IMR-90 (cell line): ENCODE results near the gene TCF7L1. TPM values are rescaled to one million over a fixed set of nuclear protein-coding genes. Genes with fewer than 3 reads are reported as not detected.
A peak's percentile ranks its signal among the peaks of the same experiment; 100 is the strongest.

Experiments
- ATAC-seq: fragments of 200-7000 bp; cut with Tn5 transposase; 2 replicates; pipeline ENCODE4 v1.9.1; 2020; ENCODE audit warnings: low read depth, mild to moderate bottlenecking, moderate library complexity
- BruUV-seq: library from RNA; stranded (reverse); fragments of 400-500 nt; replicated peaks from 2 replicates; lab custom pipeline; 2021; lab: Mats Ljungman, UMichigan
- CTCF ChIA-PET: fragments of 300-600 bp; formaldehyde crosslinking; extraction: SDS; loops from one replicate; lab custom pipeline; 2021; ENCODE audit warnings: antibody characterized with exemption; lab: Yijun Ruan, JAX
- POLR2A ChIA-PET: fragments of 300-600 bp; sonication (Branson Sonifier 250); formaldehyde crosslinking; loops from one replicate; lab custom pipeline; 2022; ENCODE audit warnings: antibody characterized with exemption; ENCODE audit not compliant: unreplicated experiment; lab: Charles Lee
- DNase-seq: peaks from one replicate; pipeline ENCODE4 v3.0.0; 2013
- H2AFZ ChIP-seq: replicated peaks from 2 replicates; pipeline ENCODE3; 2013; ENCODE audit warnings: low read length, mild to moderate bottlenecking; ENCODE audit not compliant: poor library complexity
- H2AK5ac ChIP-seq: 2 replicates; pipeline ENCODE4 v1.6.1; 2013; ENCODE audit warnings: low read depth, low read length, inconsistent platforms
- H2AK9ac ChIP-seq: replicated peaks from 2 replicates; pipeline ENCODE3; 2013; ENCODE audit warnings: mild to moderate bottlenecking, low read depth, low read length, moderate library complexity; ENCODE audit not compliant: poor library complexity
- H2BK120ac ChIP-seq: 2 replicates; pipeline ENCODE4 v1.6.1; 2013; ENCODE audit warnings: low read depth, low read length, inconsistent platforms
- H2BK15ac ChIP-seq: 3 replicates; pipeline ENCODE4 v1.6.1; 2013; ENCODE audit warnings: low read depth, low read length, inconsistent platforms
- H2BK20ac ChIP-seq: 2 replicates; pipeline ENCODE4 v1.6.1; 2013; ENCODE audit warnings: low read depth, mild to moderate bottlenecking, inconsistent platforms, low read length, moderate library complexity
- H2BK5ac ChIP-seq: 2 replicates; pipeline ENCODE4 v1.6.1; 2013; ENCODE audit warnings: mild to moderate bottlenecking, low read depth, low read length, inconsistent platforms; ENCODE audit not compliant: poor library complexity, severe bottlenecking
- H3K14ac ChIP-seq: replicated peaks from 2 replicates; pipeline ENCODE4 v1.6.1; 2013; ENCODE audit warnings: low read depth, low read length, inconsistent platforms
- H3K18ac ChIP-seq: 2 replicates; pipeline ENCODE4 v1.6.1; 2013; ENCODE audit warnings: low read depth, low read length, control low read depth
- H3K23ac ChIP-seq: 2 replicates; pipeline ENCODE4 v1.6.1; 2013; ENCODE audit warnings: low read depth, low read length, inconsistent platforms
- H3K27ac ChIP-seq: 2 replicates; pipeline ENCODE4 v1.5.1; 2013; ENCODE audit warnings: mild to moderate bottlenecking, control low read depth, low read length; ENCODE audit not compliant: insufficient read depth
- H3K27me3 ChIP-seq: 2 replicates; pipeline ENCODE4 v1.6.1; 2013; ENCODE audit warnings: low read length; ENCODE audit not compliant: control insufficient read depth, insufficient read depth
- H3K36me3 ChIP-seq: 2 replicates; pipeline ENCODE4 v1.6.1; 2013; ENCODE audit warnings: low read length, mixed read lengths; ENCODE audit not compliant: control insufficient read depth, insufficient read depth
- H3K4ac ChIP-seq: 2 replicates; pipeline ENCODE4 v1.6.1; 2013; ENCODE audit warnings: low read depth, low read length, inconsistent platforms
- H3K4me1 ChIP-seq: 2 replicates; pipeline ENCODE4 v1.6.1; 2013; ENCODE audit warnings: low read length, mixed read lengths; ENCODE audit not compliant: control insufficient read depth, insufficient read depth
- H3K4me2 ChIP-seq: 2 replicates; pipeline ENCODE4 v1.6.1; 2013; ENCODE audit warnings: low read depth, mild to moderate bottlenecking, control low read depth, low read length, moderate library complexity
- H3K4me3 ChIP-seq: 2 replicates; pipeline ENCODE4 v1.5.1; 2013; ENCODE audit warnings: low read depth, mild to moderate bottlenecking, control low read depth, low read length, moderate library complexity; ENCODE audit not compliant: insufficient read depth
- H3K56ac ChIP-seq: 2 replicates; pipeline ENCODE4 v1.6.1; 2013; ENCODE audit warnings: low read length, inconsistent platforms; ENCODE audit not compliant: insufficient read depth; ENCODE audit errors: extremely low read depth
- H3K79me1 ChIP-seq, 2 experiments: 2 replicates each; pipeline ENCODE4 v1.6.1; 2013; ENCODE audit warnings: low read length in 2 of 2, inconsistent platforms in 1 of 2, low read depth in 1 of 2
- H3K9ac ChIP-seq: 2 replicates; pipeline ENCODE4 v1.6.1; 2013; ENCODE audit warnings: low read depth, low read length, control low read depth
- H3K9me1 ChIP-seq: 2 replicates; pipeline ENCODE4 v1.6.1; 2013; ENCODE audit warnings: low read length, inconsistent platforms; ENCODE audit not compliant: insufficient read depth
- H3K9me3 ChIP-seq: 2 replicates; pipeline ENCODE4 v1.6.1; 2013; ENCODE audit warnings: low read length; ENCODE audit not compliant: control insufficient read depth, insufficient read depth
- H4K20me1 ChIP-seq: 2 replicates; pipeline ENCODE4 v1.6.1; 2013; ENCODE audit warnings: low read length, inconsistent platforms; ENCODE audit not compliant: insufficient read depth
- H4K5ac ChIP-seq: 2 replicates; pipeline ENCODE4 v1.6.1; 2013; ENCODE audit warnings: mild to moderate bottlenecking, low read depth, low read length, control low read depth
- H4K8ac ChIP-seq, 2 experiments: 2 replicates each; pipeline ENCODE4 v1.6.1; 2013; ENCODE audit warnings: low read depth in 2 of 2, low read length in 2 of 2, control low read depth in 1 of 2, inconsistent platforms in 1 of 2
- H4K91ac ChIP-seq: 2 replicates; pipeline ENCODE4 v1.6.1; 2013; ENCODE audit warnings: low read depth, low read length, inconsistent platforms; ENCODE audit not compliant: insufficient read depth
- BHLHE40 ChIP-seq: fragments of 150-350 bp; IDR thresholded peaks from 2 replicates; pipeline ENCODE4 v1.6.1; 2016; ENCODE audit warnings: mild to moderate bottlenecking, low read depth, low read length
- CEBPB ChIP-seq: IDR thresholded peaks from 2 replicates; pipeline ENCODE4 v1.6.1; 2012; ENCODE audit warnings: low read depth, low read length, improper control_type of control experiment
- CHD1 ChIP-seq: IDR thresholded peaks from 2 replicates; pipeline ENCODE4 v1.6.1; 2012; ENCODE audit warnings: low read depth, low read length, improper control_type of control experiment
- ELK1 ChIP-seq: fragments of 150-350 bp; IDR thresholded peaks from 2 replicates; pipeline ENCODE4 v1.6.1; 2016; ENCODE audit warnings: low read depth, mild to moderate bottlenecking, low read length, moderate library complexity, borderline replicate concordance
- MAFK ChIP-seq: IDR thresholded peaks from 2 replicates; pipeline ENCODE4 v1.6.1; 2012; ENCODE audit warnings: low read depth, low read length, improper control_type of control experiment
- MAZ ChIP-seq: IDR thresholded peaks from 2 replicates; pipeline ENCODE4 v1.6.1; 2012; ENCODE audit warnings: low read depth, mild to moderate bottlenecking, low read length, improper control_type of control experiment, moderate library complexity, borderline replicate concordance
- MXI1 ChIP-seq: IDR thresholded peaks from 2 replicates; pipeline ENCODE4 v1.6.1; 2012; ENCODE audit warnings: low read depth, mild to moderate bottlenecking, low read length, moderate library complexity, borderline replicate concordance
- NFE2L2 ChIP-seq: fragments of 150-350 bp; IDR thresholded peaks from 2 replicates; pipeline ENCODE4 v1.6.1; 2016; ENCODE audit warnings: low read depth, mild to moderate bottlenecking, low read length
- RAD21 ChIP-seq: IDR thresholded peaks from 2 replicates; pipeline ENCODE4 v1.6.1; 2012; ENCODE audit warnings: low read length, improper control_type of control experiment
- RCOR1 ChIP-seq: IDR thresholded peaks from 2 replicates; pipeline ENCODE4 v1.6.1; 2012; ENCODE audit warnings: mild to moderate bottlenecking, low read length, improper control_type of control experiment; ENCODE audit not compliant: insufficient replicate concordance
- SMC3 ChIP-seq: fragments of 150-350 bp; IDR thresholded peaks from 2 replicates; pipeline ENCODE4 v1.6.1; 2016; ENCODE audit warnings: low read depth, mild to moderate bottlenecking, antibody characterized with exemption, low read length, moderate library complexity
- whole genome bisulfite sequencing, 2 experiments: methylation state at CpG; one replicate each; pipeline versions ENCODE4 v1.1.5 to v1.1.7; 2013; ENCODE audit warnings: missing lambda C conversion rate in 2 of 2; ENCODE audit not compliant: insufficient read length in 1 of 2; ENCODE audit errors: extremely low coverage in 2 of 2; 5-methylcytosine and 5-hydroxymethylcytosine counted together
- dilution Hi-C: fragments of 300-500 bp; cut with HindIII; formaldehyde crosslinking; loops from one replicate; pipeline ENCODE4 v1.14.3; 2018; ENCODE audit warnings: low sequenced_read_pairs; ENCODE audit not compliant: unreplicated experiment
- in situ Hi-C: fragments of 300-500 bp; cut with MboI; formaldehyde crosslinking; loops from 3 replicates; pipeline ENCODE4 v1.14.3; 2019; ENCODE audit warnings: low sequenced_read_pairs, inconsistent platforms, mixed read lengths
- intact Hi-C: fragments of 100-400 bp; cut with micrococcal nuclease; formaldehyde crosslinking; loops from 2 replicates; pipeline ENCODE4 v1.10.0; 2022
- polyA plus RNA-seq, 3 experiments: library from polyadenylated mRNA; depleted of rRNA; stranded (reverse); fragments of >200 nt; gene quantifications; 2 replicates each; pipeline ENCODE4 v1.2.3, GENCODE V29; 2012; ENCODE audit warnings: low replicate concordance in 1 of 3
- total RNA-seq: library from RNA; depleted of rRNA; stranded (reverse); fragments of >200 nt; gene quantifications from 2 replicates; pipeline ENCODE4 v1.2.3, GENCODE V29; 2012
- TF ChIP-seq, protein P1 (sequence below): fragments of 150-350 bp; IDR thresholded peaks from 2 replicates; pipeline ENCODE4 v1.6.1; 2017; ENCODE audit warnings: mild to moderate bottlenecking, antibody characterized with exemption, low read length, low read depth
- TF ChIP-seq, protein P2 (sequence below): conservative IDR thresholded peaks from 2 replicates; pipeline ENCODE4 v1.5.1; 2012; ENCODE audit warnings: mild to moderate bottlenecking, low read depth, low read length, improper control_type of control experiment

The TCF7L1 gene
- total and polyA plus RNA-seq, 2 of the 4 experiments (the other 2 are of a cell fraction): 0.72 to 11.1 TPM

DNA sequence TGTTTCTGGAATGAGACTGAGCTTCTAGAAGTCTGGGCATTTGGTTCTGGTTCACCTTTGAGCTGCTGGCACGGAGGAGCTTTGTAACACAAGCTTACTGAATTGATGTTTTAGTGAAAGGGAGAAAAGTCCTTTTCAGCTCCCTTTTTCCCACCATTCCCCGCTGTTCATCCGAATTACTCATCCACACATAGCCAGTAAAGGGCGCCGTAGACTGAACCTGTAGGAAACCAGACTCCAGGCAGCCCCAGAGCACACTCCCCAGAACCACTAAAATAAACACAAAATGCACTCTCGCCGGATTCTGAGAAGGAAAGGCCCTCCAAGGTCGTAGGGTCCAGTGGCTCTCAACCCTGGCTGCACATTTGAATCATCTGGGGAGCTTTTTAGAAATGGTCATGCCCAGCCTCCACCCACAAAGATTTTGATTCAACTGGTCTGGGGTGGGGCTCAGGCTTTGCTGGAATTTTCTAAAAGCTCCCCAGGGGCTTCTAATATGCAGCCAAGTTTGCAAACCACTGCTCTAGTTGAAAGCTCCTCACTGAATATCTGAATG is 29.6 kb downstream of the TCF7L1 start:
- peak overlapping the region; percentile 22; the same call in 1 of the 2 replicates for H3K27ac ChIP-seq
- TF ChIP-seq NFE2L2 (no peak), CEBPB (no peak), SMC3 (no peak), RAD21 (0 out of 2 replicates have a peak, but pooled peaks have one; percentile 8), BHLHE40 (peak; percentile 60; the same call in 1 of the 2 replicates), MAFK (no peak), ELK1 (no peak), MAZ (no peak), CHD1 (no peak), MXI1 (no peak), RCOR1 (no peak)
- TF ChIP-seq, protein P1, sequence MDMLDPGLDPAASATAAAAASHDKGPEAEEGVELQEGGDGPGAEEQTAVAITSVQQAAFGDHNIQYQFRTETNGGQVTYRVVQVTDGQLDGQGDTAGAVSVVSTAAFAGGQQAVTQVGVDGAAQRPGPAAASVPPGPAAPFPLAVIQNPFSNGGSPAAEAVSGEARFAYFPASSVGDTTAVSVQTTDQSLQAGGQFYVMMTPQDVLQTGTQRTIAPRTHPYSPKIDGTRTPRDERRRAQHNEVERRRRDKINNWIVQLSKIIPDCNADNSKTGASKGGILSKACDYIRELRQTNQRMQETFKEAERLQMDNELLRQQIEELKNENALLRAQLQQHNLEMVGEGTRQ: no peak
- TF ChIP-seq, protein P2, sequence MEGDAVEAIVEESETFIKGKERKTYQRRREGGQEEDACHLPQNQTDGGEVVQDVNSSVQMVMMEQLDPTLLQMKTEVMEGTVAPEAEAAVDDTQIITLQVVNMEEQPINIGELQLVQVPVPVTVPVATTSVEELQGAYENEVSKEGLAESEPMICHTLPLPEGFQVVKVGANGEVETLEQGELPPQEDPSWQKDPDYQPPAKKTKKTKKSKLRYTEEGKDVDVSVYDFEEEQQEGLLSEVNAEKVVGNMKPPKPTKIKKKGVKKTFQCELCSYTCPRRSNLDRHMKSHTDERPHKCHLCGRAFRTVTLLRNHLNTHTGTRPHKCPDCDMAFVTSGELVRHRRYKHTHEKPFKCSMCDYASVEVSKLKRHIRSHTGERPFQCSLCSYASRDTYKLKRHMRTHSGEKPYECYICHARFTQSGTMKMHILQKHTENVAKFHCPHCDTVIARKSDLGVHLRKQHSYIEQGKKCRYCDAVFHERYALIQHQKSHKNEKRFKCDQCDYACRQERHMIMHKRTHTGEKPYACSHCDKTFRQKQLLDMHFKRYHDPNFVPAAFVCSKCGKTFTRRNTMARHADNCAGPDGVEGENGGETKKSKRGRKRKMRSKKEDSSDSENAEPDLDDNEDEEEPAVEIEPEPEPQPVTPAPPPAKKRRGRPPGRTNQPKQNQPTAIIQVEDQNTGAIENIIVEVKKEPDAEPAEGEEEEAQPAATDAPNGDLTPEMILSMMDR: 0 out of 2 replicates have a peak, but pooled peaks have one; percentile 5

More for the DNA sequence above, 29.6 kb downstream of the TCF7L1 start:
- Histone ChIP-seq H3K4me1 (peaks cover 25% of the 10 kb centered on the region), H3K79me1 (peaks cover 45 to 92% of the 10 kb centered on the region in 2 experiments), H3K27me3 (no peaks in the 10 kb centered on the region), H3K36me3 (peaks cover 3% of the 10 kb centered on the region; the same call in 1 of the 2 replicates), H3K14ac (peak overlapping the region; percentile 67; the same call in 1 of the 2 replicates), H3K18ac (no peak overlapping the region), H2BK20ac (peak overlapping the region; percentile 2; the same call in 1 of the 2 replicates), H3K4ac (peak overlapping the region; percentile 78), H3K9ac (peak overlapping the region; percentile 22; the same call in 1 of the 2 replicates), H3K9me3 (no peaks in the 10 kb centered on the region), H4K91ac (peak overlapping the region; percentile 45), H2BK120ac (peak overlapping the region; percentile 48; the same call in 1 of the 2 replicates), H3K4me2 (peak overlapping the region; percentile 14; the same call in 1 of the 2 replicates), H2AFZ (peak overlapping the region; percentile 69), H3K23ac (peak overlapping the region; percentile 77; the same call in 1 of the 2 replicates), H2AK5ac (peak overlapping the region; percentile 71), H4K20me1 (peaks cover 88% of the 10 kb centered on the region), H2AK9ac (peak overlapping the region; percentile 65), H4K8ac (peak overlapping the region in 1 of 2 experiments; percentile 59; a peak in 2 of 4 replicates), H4K5ac (no peak overlapping the region), H3K9me1 (peaks cover 39% of the 10 kb centered on the region), H3K4me3 (no peak overlapping the region), H2BK15ac (no peak overlapping the region; the same call in 2 of the 3 replicates), H3K56ac (no peak overlapping the region), H2BK5ac (no peak overlapping the region)
- ATAC-seq (peak; percentile 89), DNase-seq (peak; percentile 83)
- dilution Hi-C loops (no loop called here), in situ Hi-C loops (no loop called here), intact Hi-C loops (loop anchor here (2.0 kb wide), 1 partner anchor 30 kb away; the partner anchor contains the start of gene TCF7L1)
- WGBS, 2 experiments: 17% methylated on average over 1 of the region's 8 CpGs; no CpG with 5 or more reads in 1 of the 2 experiments
- ChIA-PET POLR2A (no interaction called here), CTCF (interaction anchor here (1.3 to 1.4 kb wide), 2 partner anchors 13 to 22 kb away, joined by 4 read pairs; no protein-coding TSS in a partner anchor)
- no TSS peak for BruUV-seq
